Measurements from ENCODE around the gene UBA3.

DNA sequence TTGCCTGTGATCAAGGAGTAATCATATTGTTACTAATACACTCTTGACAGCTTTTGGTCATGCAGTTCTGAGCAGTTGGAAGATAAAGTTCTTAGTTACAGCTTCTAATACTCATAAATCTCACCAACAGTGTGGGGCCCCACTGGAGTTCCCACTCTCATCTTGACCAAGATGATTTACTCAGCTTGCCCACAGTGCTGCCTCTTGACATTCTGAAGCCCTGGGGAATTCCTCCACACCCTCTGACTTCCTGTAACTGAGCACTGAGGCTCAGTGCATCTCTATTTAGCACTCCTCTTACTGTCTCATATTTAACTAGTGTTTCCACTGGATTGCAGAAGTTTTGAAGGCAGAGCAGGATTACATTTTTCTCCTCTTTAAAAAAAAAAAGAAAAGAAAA is 2.6 kb upstream of the UBA3 start:
- TF ChIP-seq, protein P1, sequence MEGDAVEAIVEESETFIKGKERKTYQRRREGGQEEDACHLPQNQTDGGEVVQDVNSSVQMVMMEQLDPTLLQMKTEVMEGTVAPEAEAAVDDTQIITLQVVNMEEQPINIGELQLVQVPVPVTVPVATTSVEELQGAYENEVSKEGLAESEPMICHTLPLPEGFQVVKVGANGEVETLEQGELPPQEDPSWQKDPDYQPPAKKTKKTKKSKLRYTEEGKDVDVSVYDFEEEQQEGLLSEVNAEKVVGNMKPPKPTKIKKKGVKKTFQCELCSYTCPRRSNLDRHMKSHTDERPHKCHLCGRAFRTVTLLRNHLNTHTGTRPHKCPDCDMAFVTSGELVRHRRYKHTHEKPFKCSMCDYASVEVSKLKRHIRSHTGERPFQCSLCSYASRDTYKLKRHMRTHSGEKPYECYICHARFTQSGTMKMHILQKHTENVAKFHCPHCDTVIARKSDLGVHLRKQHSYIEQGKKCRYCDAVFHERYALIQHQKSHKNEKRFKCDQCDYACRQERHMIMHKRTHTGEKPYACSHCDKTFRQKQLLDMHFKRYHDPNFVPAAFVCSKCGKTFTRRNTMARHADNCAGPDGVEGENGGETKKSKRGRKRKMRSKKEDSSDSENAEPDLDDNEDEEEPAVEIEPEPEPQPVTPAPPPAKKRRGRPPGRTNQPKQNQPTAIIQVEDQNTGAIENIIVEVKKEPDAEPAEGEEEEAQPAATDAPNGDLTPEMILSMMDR (IDR thresholded peaks at IDR 0.05; ENCODE audit: insufficient read depth, low read length), result no peak
- TF ChIP-seq POLR2AphosphoS5 (IDR thresholded peaks at IDR 0.05; ENCODE audit: low read depth), result no peak
